Measurements from ENCODE around the gene SPATA24.

DNA sequence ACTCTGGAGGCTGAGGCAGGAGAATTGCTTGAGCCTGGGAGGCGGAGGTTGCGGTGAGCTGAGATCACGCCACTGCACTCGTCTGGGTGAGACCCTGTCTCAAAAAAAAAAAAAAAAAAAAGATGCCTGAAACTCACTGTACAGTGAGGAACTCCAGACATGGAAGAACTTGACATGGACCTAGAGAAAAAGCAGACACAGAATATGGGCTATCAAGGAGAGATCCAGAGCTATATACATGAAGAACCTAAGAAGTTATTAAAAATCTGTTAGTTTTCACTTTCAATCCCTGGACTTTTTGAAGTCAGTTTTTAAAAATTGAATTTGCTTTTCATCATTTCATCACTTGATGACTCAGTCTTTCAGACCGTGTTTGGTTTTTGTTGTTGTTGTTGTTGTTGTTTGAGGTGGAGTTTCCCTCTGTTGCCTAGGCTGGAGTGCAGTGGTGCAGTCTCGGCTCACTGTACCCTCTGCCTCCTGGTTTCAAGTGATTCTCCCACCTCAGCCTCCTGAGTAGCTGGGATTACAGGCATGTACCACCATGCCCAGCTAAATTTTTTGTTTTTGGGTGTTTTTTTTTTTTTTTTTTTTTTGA lies 42.0 kb downstream of the SPATA24 start:
- TF ChIP-seq ZNF274 (IDR thresholded peaks at IDR 0.05; ENCODE audit: low read depth, low read length) (no peak), SUZ12 (IDR thresholded peaks at IDR 0.05; ENCODE audit: extremely low read depth, insufficient read depth, insufficient read length) (no peak), YY1 (IDR thresholded peaks at IDR 0.05; ENCODE audit: insufficient read depth, insufficient read length) (no peak)

Data from NT2/D1 (cell line).